ENCODE data around the gene C3orf52.

Gene C3orf52

GRCh38 chr3:112130638-112130993 is 44.4 kb downstream of the C3orf52 start:
- Histone ChIP-seq H4K20me1 (ENCODE audit: insufficient read depth, low read length) (no peaks in the 10 kb centered on the region), H2AFZ (ENCODE audit: low read length) (no peak overlapping the region), H3K9me2 (ENCODE audit: low read depth, low read length) (no peaks in the 10 kb centered on the region), H3F3A (ENCODE audit: insufficient read depth, low read length) (peaks cover 14% of the 10 kb centered on the region), H3K4me3 (ENCODE audit: low read depth, low read length, poor library complexity, severe bottlenecking) (peak overlapping the region; percentile 90), H3K4me1 (ENCODE audit: insufficient read depth, low read length, severe bottlenecking) (peaks cover 78% of the 10 kb centered on the region), H3K79me2 (ENCODE audit: insufficient read depth, low read length) (peaks cover 49% of the 10 kb centered on the region), H3K27me3 (ENCODE audit: insufficient read depth, low read length) (no peaks in the 10 kb centered on the region), H3K36me3 (ENCODE audit: insufficient read depth, low read length) (peaks cover 51% of the 10 kb centered on the region), H3K27ac (ENCODE audit: low read depth, low read length, poor library complexity, severe bottlenecking) (peak overlapping the region; percentile 94), H3K9ac (ENCODE audit: low read length) (peak overlapping the region; percentile 96), H3K9me3 (ENCODE audit: low read length) (no peaks in the 10 kb centered on the region), H3K4me2 (ENCODE audit: low read length) (peak overlapping the region; percentile 90)
- TF ChIP-seq EZH2 (IDR thresholded peaks at IDR 0.05; ENCODE audit: borderline replicate concordance, low read length) (no peak), CTCF (IDR thresholded peaks at IDR 0.05; ENCODE audit: low read length) (no peak)

- peak overlapping the region; percentile 90 for H3K4me2 ChIP-seq (ENCODE audit: low read length)
- peaks cover 49% of the 10 kb centered on the region for H3K79me2 ChIP-seq (ENCODE audit: insufficient read depth, low read length)
- peak overlapping the region; percentile 94 for H3K27ac ChIP-seq (ENCODE audit: low read depth, low read length, poor library complexity, severe bottlenecking)
- no peak for TF ChIP-seq CTCF (IDR thresholded peaks at IDR 0.05; ENCODE audit: low read length)
- no peak for TF ChIP-seq EZH2 (IDR thresholded peaks at IDR 0.05; ENCODE audit: borderline replicate concordance, low read length)
- H3K36me3 ChIP-seq (ENCODE audit: insufficient read depth, low read length): peaks cover 46% of the 10 kb centered on the region
- no peaks in the 10 kb centered on the region for H3K27me3 ChIP-seq (ENCODE audit: insufficient read depth, low read length)
- H3K9me2 ChIP-seq (ENCODE audit: low read depth, low read length): no peaks in the 10 kb centered on the region
- H3K9ac ChIP-seq (ENCODE audit: low read length): peak overlapping the region; percentile 96
- H2AFZ ChIP-seq (ENCODE audit: low read length): no peak overlapping the region
- H4K20me1 ChIP-seq (ENCODE audit: insufficient read depth, low read length): no peaks in the 10 kb centered on the region
- H3F3A ChIP-seq (ENCODE audit: insufficient read depth, low read length): peaks cover 14% of the 10 kb centered on the region
- H3K9me3 ChIP-seq (ENCODE audit: low read length): no peaks in the 10 kb centered on the region
- peak overlapping the region; percentile 90 for H3K4me3 ChIP-seq (ENCODE audit: low read depth, low read length, poor library complexity, severe bottlenecking)
- H3K4me1 ChIP-seq (ENCODE audit: insufficient read depth, low read length, severe bottlenecking): peaks cover 78% of the 10 kb centered on the region
Observed at GRCh38 chr3:112131111-112131510, 44.9 kb downstream of the C3orf52 start.

- H2AFZ ChIP-seq (ENCODE audit: low read length): no peak overlapping the region
- H3K79me2 ChIP-seq (ENCODE audit: insufficient read depth, low read length): peaks cover 43% of the 10 kb centered on the region
- peaks cover 36% of the 10 kb centered on the region for H3K36me3 ChIP-seq (ENCODE audit: insufficient read depth, low read length)
- no peaks in the 10 kb centered on the region for H3K27me3 ChIP-seq (ENCODE audit: insufficient read depth, low read length)
- TF ChIP-seq EZH2 (IDR thresholded peaks at IDR 0.05; ENCODE audit: borderline replicate concordance, low read length): no peak
- no peak for TF ChIP-seq CTCF (IDR thresholded peaks at IDR 0.05; ENCODE audit: low read length)
- H3K4me2 ChIP-seq (ENCODE audit: low read length): peak overlapping the region; percentile 90
- peak overlapping the region; percentile 90 for H3K4me3 ChIP-seq (ENCODE audit: low read depth, low read length, poor library complexity, severe bottlenecking)
- peak overlapping the region; percentile 94 for H3K27ac ChIP-seq (ENCODE audit: low read depth, low read length, poor library complexity, severe bottlenecking)
- H3F3A ChIP-seq (ENCODE audit: insufficient read depth, low read length): peaks cover 14% of the 10 kb centered on the region
- peak overlapping the region; percentile 96 for H3K9ac ChIP-seq (ENCODE audit: low read length)
- H3K9me2 ChIP-seq (ENCODE audit: low read depth, low read length): no peaks in the 10 kb centered on the region
- H3K9me3 ChIP-seq (ENCODE audit: low read length): no peaks in the 10 kb centered on the region
- H3K4me1 ChIP-seq (ENCODE audit: insufficient read depth, low read length, severe bottlenecking): peaks cover 78% of the 10 kb centered on the region
- no peaks in the 10 kb centered on the region for H4K20me1 ChIP-seq (ENCODE audit: insufficient read depth, low read length)
Observed at GRCh38 chr3:112132088-112132487, 45.9 kb downstream of the C3orf52 start.

Data from OCI-LY1 (cell line).